ENCODE measurements around the gene MACF1. TPM values are rescaled to one million over a fixed set of nuclear protein-coding genes. Genes with fewer than 3 reads are reported as not detected.

MACF1 gene
- total RNA-seq, 1 donor from 2014 or later, result 584 TPM

DNA sequence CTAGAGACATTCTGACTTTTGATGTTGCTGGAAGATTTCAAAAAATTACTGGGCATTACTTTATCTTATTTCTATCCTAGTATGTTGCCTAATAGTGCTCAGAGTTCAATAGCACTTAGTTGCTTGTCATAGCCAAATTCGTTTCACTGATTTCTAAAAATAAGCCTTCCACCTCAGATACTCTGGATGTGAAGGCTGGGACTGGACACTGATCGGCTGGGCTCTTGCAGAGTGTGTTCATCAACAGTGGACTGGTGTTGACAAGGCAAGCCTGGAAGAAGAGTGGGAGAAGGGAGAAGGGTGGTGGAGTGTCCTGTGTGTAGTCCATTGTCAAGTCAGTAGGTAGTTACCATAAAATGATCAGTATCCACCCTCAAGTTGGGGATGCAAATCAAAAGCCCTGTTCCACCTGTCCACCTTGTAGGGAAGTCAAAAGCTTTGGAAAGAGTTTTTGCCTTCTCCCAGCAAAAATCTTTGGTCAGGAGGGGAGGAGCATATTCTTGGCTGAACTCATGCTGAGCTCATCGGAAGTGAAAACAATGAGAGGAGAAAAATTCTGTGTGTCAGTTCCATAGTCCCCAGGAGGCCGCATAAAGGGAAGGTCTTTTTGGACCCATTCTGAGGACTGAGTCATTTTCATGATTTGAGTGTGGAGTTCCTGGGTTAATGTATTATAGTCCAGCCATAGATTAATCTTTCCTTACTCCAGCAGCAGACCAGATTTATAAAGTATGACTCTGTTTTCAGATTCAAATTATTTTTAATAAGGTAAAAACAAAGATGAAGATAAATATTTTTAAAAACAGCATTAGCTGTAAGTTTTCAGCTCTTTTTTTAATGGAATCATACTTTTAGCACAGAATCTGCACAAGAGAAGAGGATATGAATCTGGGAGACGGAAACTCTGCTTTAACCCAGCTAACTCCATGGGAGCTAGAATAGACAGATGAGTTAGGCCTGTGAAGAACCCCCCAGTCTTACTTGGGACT is 187.5 kb downstream of the MACF1 start:
- peak; percentile 79 for DNase-seq (ENCODE audit: low read depth, low spot score)

DNA sequence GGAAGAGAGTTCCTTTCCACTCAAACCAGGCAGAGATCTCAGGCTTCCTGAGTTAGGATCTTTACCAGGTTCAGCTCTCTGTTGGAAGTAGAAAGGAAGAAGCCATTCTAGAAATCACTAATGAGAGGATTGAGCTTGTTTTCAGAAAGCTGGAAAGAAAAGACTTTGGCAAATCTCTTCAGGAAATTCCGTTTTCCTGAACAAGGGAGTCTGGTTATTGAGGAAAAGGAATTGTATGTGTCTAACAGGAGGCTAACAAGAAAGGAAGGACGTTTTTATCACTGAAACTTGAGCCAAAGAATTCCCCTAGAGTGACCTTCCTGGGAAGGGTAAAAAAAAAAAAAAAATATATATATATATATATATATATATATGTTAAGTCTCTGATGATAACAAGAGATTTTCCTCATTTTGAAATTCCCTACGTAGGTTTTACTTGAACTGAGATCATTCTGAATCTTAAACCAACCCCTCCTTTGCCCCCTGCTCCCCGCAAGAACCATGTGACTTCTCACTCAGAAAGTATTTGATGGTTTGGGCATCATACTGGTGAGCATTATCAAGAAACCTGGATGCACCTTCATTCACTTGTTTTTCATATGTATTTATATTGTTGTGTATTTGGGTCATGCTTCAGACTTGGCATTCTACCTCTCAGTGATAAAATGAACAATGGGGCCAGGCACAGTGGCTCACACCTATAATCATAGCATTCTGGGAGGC is 188.5 kb downstream of the MACF1 start:
- peak; percentile 54 for DNase-seq (ENCODE audit: low read depth, low spot score)

GRCh38 chr1:39393645-39394044 is 189.2 kb downstream of the MACF1 start:
- no peak for DNase-seq (ENCODE audit: low read depth, low spot score)

- DNase-seq (ENCODE audit: low read depth, low spot score), result no peak
Observed at GRCh38 chr1:39394059-39394458, 189.6 kb downstream of the MACF1 start.

- DNase-seq (ENCODE audit: low read depth, low spot score), result no peak
Observed at GRCh38 chr1:39394598-39394997, 190.1 kb downstream of the MACF1 start.

- DNase-seq (ENCODE audit: low read depth, low spot score), result peak; percentile 29
Observed at GRCh38 chr1:39395357-39395831, 190.9 kb downstream of the MACF1 start.

- DNase-seq (ENCODE audit: low read depth, low spot score), result no peak
Observed at GRCh38 chr1:39396671-39397070, 192.2 kb downstream of the MACF1 start.

DNA sequence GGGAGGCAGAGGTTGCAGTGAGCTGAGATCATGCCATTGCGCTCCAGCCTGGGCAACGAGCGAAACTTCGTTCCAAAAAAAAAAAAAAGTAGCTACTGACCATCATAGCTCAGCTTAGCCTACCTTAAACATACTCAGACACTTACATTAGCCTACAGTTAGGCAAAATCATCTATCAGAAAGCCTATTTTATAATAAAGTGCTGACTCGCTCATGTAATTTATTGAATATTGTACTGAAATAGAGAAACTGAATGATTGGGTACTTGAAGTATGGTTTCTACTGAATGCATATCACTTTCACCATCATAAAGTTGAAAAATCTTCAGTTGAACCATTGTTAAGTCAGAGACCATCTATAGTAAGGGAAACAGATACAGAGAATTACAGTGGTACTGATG is 193.0 kb downstream of the MACF1 start:
- DNase-seq (ENCODE audit: low read depth, low spot score), result no peak

GRCh38 chr1:39398278-39399021 is 194.0 kb downstream of the MACF1 start:
- peak; percentile 95 for DNase-seq (ENCODE audit: low read depth, low spot score)

- no peak for DNase-seq (ENCODE audit: low read depth, low spot score)
Observed at GRCh38 chr1:39401106-39401505, 196.6 kb downstream of the MACF1 start.

DNA sequence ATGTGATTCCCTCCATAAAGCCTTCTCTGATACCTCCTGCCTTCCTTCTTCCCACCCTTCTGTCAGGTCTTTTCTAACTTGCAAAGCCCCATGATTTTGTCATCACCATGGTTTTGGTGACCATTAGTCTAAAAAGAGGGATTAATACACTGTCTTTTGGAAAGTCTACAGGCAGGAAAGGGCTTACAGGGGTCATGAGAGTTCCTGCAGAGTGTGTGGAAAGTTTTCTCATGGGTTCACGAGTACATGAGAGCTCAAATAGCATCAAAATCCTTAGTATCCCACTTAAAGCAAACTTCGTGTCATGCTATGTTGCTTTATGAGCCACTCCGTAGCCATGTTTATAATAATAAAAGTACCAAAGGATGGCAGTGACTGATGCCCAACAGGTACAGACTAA is 200.4 kb downstream of the MACF1 start:
- DNase-seq (ENCODE audit: low read depth, low spot score), result no peak

DNA sequence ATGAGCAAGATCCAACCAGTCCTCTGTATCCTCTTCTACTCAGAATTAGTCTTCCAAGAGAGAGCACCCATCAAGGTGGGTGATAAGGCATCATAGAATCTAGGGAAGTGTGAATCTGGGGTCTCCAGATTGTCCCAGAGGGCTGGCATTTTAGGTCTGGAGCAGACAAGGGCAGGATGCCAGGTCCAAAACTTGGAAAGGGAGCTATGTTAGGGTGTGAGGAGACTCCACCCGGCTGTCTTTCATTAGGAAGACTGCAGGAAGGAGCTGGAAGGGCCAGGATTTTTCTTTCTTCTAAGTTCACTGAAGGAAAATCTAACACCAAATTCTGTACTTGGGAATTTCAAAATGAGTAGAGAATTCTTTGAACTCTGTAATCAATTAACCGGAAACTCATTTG is 200.9 kb downstream of the MACF1 start:
- no peak for DNase-seq (ENCODE audit: low read depth, low spot score)

GRCh38 chr1:39406533-39407450 is 202.3 kb downstream of the MACF1 start:
- DNase-seq (ENCODE audit: low read depth, low spot score), result no peak

GRCh38 chr1:39407510-39407895 is 203.0 kb downstream of the MACF1 start:
- no peak for DNase-seq (ENCODE audit: low read depth, low spot score)

GRCh38 chr1:39407896-39408640 is 203.6 kb downstream of the MACF1 start:
- no peak for DNase-seq (ENCODE audit: low read depth, low spot score)

GRCh38 chr1:39408641-39409054 is 204.2 kb downstream of the MACF1 start:
- DNase-seq (ENCODE audit: low read depth, low spot score), result no peak

DNA sequence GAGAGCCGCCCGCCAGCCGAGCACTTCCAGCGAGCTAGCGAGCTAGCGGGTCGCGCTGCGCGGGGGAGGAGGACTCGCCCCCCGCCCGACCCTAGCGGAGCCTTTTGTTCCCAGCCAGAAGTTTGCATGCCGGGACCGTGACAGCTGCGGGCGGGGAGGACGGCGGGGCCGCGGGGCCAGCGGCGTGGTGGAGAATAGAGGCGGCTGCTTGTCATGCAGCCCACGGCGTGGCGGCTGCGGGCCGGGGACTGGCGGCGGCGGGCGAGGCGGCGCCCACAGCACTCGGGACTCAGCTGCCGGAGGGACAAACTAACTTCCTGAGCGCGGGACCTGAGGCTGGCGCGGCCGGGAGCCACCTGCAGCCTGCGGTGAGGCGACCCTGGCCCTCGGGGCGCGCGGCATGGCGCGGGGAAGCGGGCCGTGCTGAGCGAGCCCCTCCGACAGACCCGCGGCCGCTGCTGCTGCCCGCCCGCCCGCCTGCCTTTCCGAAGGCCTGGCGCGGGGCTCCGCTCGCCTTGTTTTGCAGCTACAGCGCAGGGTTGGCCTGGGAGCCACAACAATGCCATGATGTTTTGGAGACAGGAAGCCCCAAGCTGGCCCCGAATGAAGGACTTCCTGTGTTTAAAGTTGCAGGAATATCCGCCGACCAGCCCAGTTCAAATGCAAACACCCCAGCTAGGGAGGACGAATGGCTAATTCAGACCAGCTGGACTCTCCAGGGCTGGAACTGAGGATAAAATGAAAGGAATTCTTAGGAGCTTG is 204.7 kb downstream of the MACF1 start:
- no peak for DNase-seq (ENCODE audit: low read depth, low spot score)

DNA sequence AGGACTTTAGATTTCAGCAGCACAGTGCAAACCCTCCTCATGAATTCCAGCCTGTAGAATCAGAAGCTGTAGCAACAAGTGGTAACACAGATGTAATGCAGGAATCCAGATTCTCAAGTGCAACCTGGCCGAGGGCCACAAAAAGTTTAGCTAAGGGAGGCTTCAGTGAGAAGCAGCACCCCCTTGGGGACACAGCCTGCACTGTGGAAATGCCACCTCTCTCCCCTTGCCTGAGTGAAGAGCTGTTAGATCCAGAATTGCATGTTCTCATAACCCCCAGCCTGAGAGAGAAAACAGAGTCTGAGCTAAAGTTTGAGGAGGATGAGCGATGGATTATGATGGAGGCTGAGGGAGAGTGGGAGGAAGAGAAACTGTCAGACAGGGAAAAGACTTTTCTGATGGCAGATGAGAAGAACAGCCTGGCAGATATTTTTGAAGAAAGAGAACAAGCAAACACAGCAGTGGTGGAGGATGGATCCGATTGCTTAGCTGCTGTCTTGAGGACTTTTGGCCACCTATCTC is 206.5 kb downstream of the MACF1 start:
- DNase-seq (ENCODE audit: low read depth, low spot score), result no peak

Data from pulmonary artery endothelial cell (primary cell).